Activated CD8-positive, alpha-beta memory T cell treated with anti-CD3 and anti-CD28 coated beads, Interleukin-2, amount 50 U/mL, for 1 hour (primary cell): ENCODE measurements around the gene RNF215.
"Not testable (repeated sequence)": the region's sequence is repeated elsewhere in the genome, so short reads cannot be mapped to it uniquely, and the experiment has no call there.

Experiments
- DNase-seq: peaks from one replicate; pipeline ENCODE4 v3.0.0-alpha.2; 2020; ENCODE audit errors: extremely low read depth

RNF215 gene

GRCh38 chr22:30421695-30422480 lies 34.7 kb upstream of the RNF215 start:
- no peak for DNase-seq

- no peak for DNase-seq
These were observed 33.3 kb upstream of the RNF215 start for GRCh38 chr22:30420347-30421125.

- DNase-seq = no peak
These were observed 29.6 kb upstream of the RNF215 start for GRCh38 chr22:30416837-30417236.

- DNase-seq = no peak
These were observed 29.2 kb upstream of the RNF215 start for GRCh38 chr22:30416403-30416802.

GRCh38 chr22:30414525-30415047 lies 27.4 kb upstream of the RNF215 start:
- DNase-seq = no peak

GRCh38 chr22:30413745-30414524 lies 26.7 kb upstream of the RNF215 start:
- DNase-seq = no peak

- DNase-seq = no peak
These were observed 25.8 kb upstream of the RNF215 start for GRCh38 chr22:30413001-30413400.

- no peak for DNase-seq
These were observed 24.6 kb upstream of the RNF215 start for GRCh38 chr22:30411780-30412179.

- no peak for DNase-seq
These were observed 21.3 kb upstream of the RNF215 start for GRCh38 chr22:30408388-30409102.

GRCh38 chr22:30406400-30406799 lies 19.2 kb upstream of the RNF215 start:
- no peak for DNase-seq

GRCh38 chr22:30405731-30406130 lies 18.5 kb upstream of the RNF215 start:
- no peak for DNase-seq

GRCh38 chr22:30404307-30404706 lies 17.1 kb upstream of the RNF215 start:
- DNase-seq = no peak

- DNase-seq = not testable (repeated sequence)
These were observed 15.5 kb upstream of the RNF215 start for GRCh38 chr22:30402766-30403104.

- no peak for DNase-seq
These were observed 15.0 kb upstream of the RNF215 start for GRCh38 chr22:30402028-30402765.

- DNase-seq = not testable (repeated sequence)
These were observed 13.8 kb upstream of the RNF215 start for GRCh38 chr22:30401024-30401423.

GRCh38 chr22:30400159-30400558 lies 12.9 kb upstream of the RNF215 start:
- DNase-seq = no peak

GRCh38 chr22:30399718-30400117 lies 12.5 kb upstream of the RNF215 start:
- no peak for DNase-seq

- DNase-seq = no peak
These were observed 11.8 kb upstream of the RNF215 start for GRCh38 chr22:30398685-30399680.
